SK-N-SH (cell line): Measurements from ENCODE around the gene SMYD3. TPM values are rescaled to one million over a fixed set of nuclear protein-coding genes. Genes with fewer than 3 reads are reported as not detected.

ENCODE experiments used
- CTCF ChIA-PET: fragments of 300-600, 350-600 bp; formaldehyde crosslinking; extraction: SDS; loops from one replicate; lab custom pipeline; 2021; lab: Yijun Ruan, JAX
- POLR2A ChIA-PET: fragments of 350-600 bp; sonication (Branson Sonifier 250); formaldehyde crosslinking; extraction: SDS; loops from one replicate; lab custom pipeline; 2020; ENCODE audit warnings: antibody characterized with exemption, inconsistent platforms; lab: Yijun Ruan, JAX
- DNase-seq: peaks from one replicate; pipeline ENCODE4 v3.0.0; 2012
- H2AFZ ChIP-seq: fragments of 200-600 bp; sonication (generic); 2 replicates; pipeline ENCODE4 v1.8.1; 2016; ENCODE audit warnings: antibody characterized with exemption, mild to moderate bottlenecking, low read depth
- H3F3A ChIP-seq: fragments of 200-600 bp; sonication (generic); replicated peaks from 2 replicates; pipeline ENCODE3; 2016; ENCODE audit warnings: antibody characterized with exemption, mild to moderate bottlenecking; ENCODE audit not compliant: insufficient read depth
- H3K27ac ChIP-seq, 2 experiments: fragments of 200-500 bp in 1 of 2; fragments of 200-600 bp in 1 of 2; sonication (Bioruptor generic) in 1 of 2; sonication (generic), shearing (Covaris generic) in 1 of 2; 2 replicates each; pipeline versions ENCODE4 v1.5.1 to v1.6.1; 2014 to 2016; ENCODE audit warnings: low read depth in 2 of 2, inconsistent platforms in 1 of 2, low read length in 1 of 2, mild to moderate bottlenecking in 1 of 2, mixed read lengths in 1 of 2
- H3K27me3 ChIP-seq: fragments of 200-600 bp; sonication (generic), shearing (Covaris generic); 2 replicates; pipeline ENCODE4 v1.6.1; 2016; ENCODE audit warnings: mixed run types; ENCODE audit not compliant: insufficient read depth
- H3K36me3 ChIP-seq, 2 experiments: fragments of 200-500 bp in 1 of 2; fragments of 200-600 bp in 1 of 2; sonication (Bioruptor generic) in 1 of 2; sonication (generic) in 1 of 2; replicated peaks in 1 of 2; 2 replicates each; pipeline versions ENCODE3 to v1.5.1; 2014 to 2016; ENCODE audit warnings: low read length in 1 of 2, mild to moderate bottlenecking in 1 of 2; ENCODE audit not compliant: insufficient read depth in 2 of 2, control insufficient read depth in 1 of 2
- H3K4me1 ChIP-seq, 2 experiments: fragments of 200-500 bp in 1 of 2; fragments of 200-600 bp in 1 of 2; sonication (Bioruptor generic) in 1 of 2; sonication (generic), shearing (Covaris generic) in 1 of 2; 2 replicates each; pipeline versions ENCODE4 v1.5.1 to v1.6.1; 2014 to 2016; ENCODE audit warnings: low read depth in 1 of 2, low read length in 1 of 2, mixed run types in 1 of 2; ENCODE audit not compliant: insufficient read depth in 2 of 2, control insufficient read depth in 1 of 2
- H3K4me2 ChIP-seq: fragments of 200-600 bp; sonication (generic), shearing (Covaris generic); 2 replicates; pipeline ENCODE4 v1.6.1; 2017; ENCODE audit warnings: mixed run types
- H3K4me3 ChIP-seq, 2 experiments: fragments of 200-500 bp in 1 of 2; fragments of 200-600 bp in 1 of 2; sonication (Bioruptor generic) in 1 of 2; sonication (generic), shearing (Covaris generic) in 1 of 2; 2 replicates each; pipeline versions ENCODE4 v1.5.1 to v1.8.1; 2014 to 2016; ENCODE audit warnings: low read depth in 2 of 2, inconsistent platforms in 1 of 2, low read length in 1 of 2, mild to moderate bottlenecking in 1 of 2, mixed read lengths in 1 of 2, moderate library complexity in 1 of 2
- H3K79me2 ChIP-seq: fragments of 200-600 bp; sonication (generic); 2 replicates; pipeline ENCODE4 v1.8.1; 2017; ENCODE audit warnings: mild to moderate bottlenecking; ENCODE audit not compliant: insufficient read depth
- H3K9ac ChIP-seq: fragments of 200-600 bp; sonication (generic); 2 replicates; pipeline ENCODE4 v1.6.1; 2017; ENCODE audit warnings: mixed run types
- H3K9me2 ChIP-seq: fragments of 200-600 bp; sonication (generic); 2 replicates; pipeline ENCODE4 v1.6.1; 2017; ENCODE audit warnings: mixed run types
- H3K9me3 ChIP-seq: fragments of 200-600 bp; sonication (generic); 2 replicates; pipeline ENCODE4 v1.6.1; 2017; ENCODE audit warnings: mixed run types, mild to moderate bottlenecking, moderate library complexity
- H4K20me1 ChIP-seq: fragments of 200-600 bp; sonication (generic); 2 replicates; pipeline ENCODE4 v1.6.1; 2017; ENCODE audit warnings: mild to moderate bottlenecking, mixed run types; ENCODE audit not compliant: insufficient read depth
- CHD2 ChIP-seq: fragments of 150-350 bp; IDR thresholded peaks from 2 replicates; pipeline ENCODE4 v1.6.1; 2018; ENCODE audit warnings: low read length; ENCODE audit not compliant: partially characterized antibody
- EZH2phosphoT487 ChIP-seq: fragments of 200-600 bp; sonication (generic); IDR thresholded peaks from 2 replicates; pipeline ENCODE4 v1.6.1; 2017; ENCODE audit warnings: low read depth, mixed run types, mild to moderate bottlenecking, antibody characterized with exemption, moderate library complexity, borderline replicate concordance
- FOXJ3 ChIP-seq: sonication (generic); formaldehyde crosslinking; IDR thresholded peaks from 2 replicates; pipeline ENCODE4 v1.5.1; 2020; ENCODE audit warnings: mild to moderate bottlenecking, missing genetic modification reagents
- FOXM1 ChIP-seq: IDR thresholded peaks from 2 replicates; pipeline ENCODE4 v1.4.0; 2012; ENCODE audit warnings: low read depth, mild to moderate bottlenecking
- IRF3 ChIP-seq: fragments of 150-350 bp; IDR thresholded peaks from 2 replicates; pipeline ENCODE4 v1.6.1; 2016; ENCODE audit warnings: mild to moderate bottlenecking, low read depth, low read length
- MAX ChIP-seq: IDR thresholded peaks from 2 replicates; pipeline ENCODE4 v1.4.0; 2012; ENCODE audit warnings: low read depth
- MEF2A ChIP-seq: IDR thresholded peaks from 2 replicates; pipeline ENCODE4 v1.4.0; 2012; ENCODE audit warnings: low read depth, borderline replicate concordance
- NRF1 ChIP-seq: IDR thresholded peaks from 2 replicates; pipeline ENCODE4 v1.6.1; 2012; ENCODE audit warnings: low read depth, mild to moderate bottlenecking, low read length
- POLR2AphosphoS5 ChIP-seq: IDR thresholded peaks from 2 replicates; pipeline ENCODE4 v1.6.1; 2012; ENCODE audit warnings: low read depth, low read length
- RAD21 ChIP-seq: IDR thresholded peaks from 2 replicates; pipeline ENCODE4 v1.6.1; 2012; ENCODE audit warnings: mild to moderate bottlenecking, low read length
- RXRA ChIP-seq: IDR thresholded peaks from 2 replicates; pipeline ENCODE4 v1.4.0; 2012; ENCODE audit warnings: low read depth, mild to moderate bottlenecking, borderline replicate concordance
- SMC3 ChIP-seq: IDR thresholded peaks from 2 replicates; pipeline ENCODE4 v1.6.1; 2012; ENCODE audit warnings: low read depth, low read length, improper control_type of control experiment
- TCF12 ChIP-seq: IDR thresholded peaks from 2 replicates; pipeline ENCODE4 v1.4.0; 2012
- TEAD4 ChIP-seq: IDR thresholded peaks from 2 replicates; pipeline ENCODE4 v1.4.0; 2012; ENCODE audit warnings: mild to moderate bottlenecking, borderline replicate concordance; ENCODE audit not compliant: insufficient read depth
- YY1 ChIP-seq: IDR thresholded peaks from 2 replicates; pipeline ENCODE4 v1.4.0; 2012; ENCODE audit warnings: low read depth, mild to moderate bottlenecking
- WGBS: methylation state at CpG from one replicate; pipeline ENCODE4 v1.1.6; 2017; ENCODE audit warnings: low lambda C conversion rate; 5-methylcytosine and 5-hydroxymethylcytosine counted together
- polyA plus RNA-seq, 3 experiments: library from polyadenylated mRNA; depleted of rRNA; stranded (reverse); fragments of >200 nt; gene quantifications; 2 replicates each; pipeline ENCODE4 v1.2.3, GENCODE V29; 2012

Gene SMYD3
- polyA plus RNA-seq, 1 of the 3 experiments (the other 2 are of a cell fraction): 31.4 TPM

- no peak for TF ChIP-seq IRF3
- no peak for TF ChIP-seq MAX
- TF ChIP-seq CHD2: no peak
- no peak for TF ChIP-seq NRF1
- no peak for TF ChIP-seq TCF12
- no peak for TF ChIP-seq SMC3
- no peak for TF ChIP-seq POLR2AphosphoS5
- no peak for TF ChIP-seq RAD21
- TF ChIP-seq FOXM1: no peak
Observed at GRCh38 chr1:246165826-246166709, 341.0 kb downstream of the SMYD3 start (continued).

GRCh38 chr1:246164764-246165163, 342.3 kb downstream of the SMYD3 start:
- Histone ChIP-seq H3K27ac (no peak overlapping the region), H3K9me2 (no peaks in the 10 kb centered on the region), H3K4me3 (no peak overlapping the region), H4K20me1 (no peaks in the 10 kb centered on the region)
- POLR2A ChIA-PET: no interaction called here
- no peak for DNase-seq
- TF ChIP-seq POLR2AphosphoS5 (no peak), RXRA (no peak), FOXM1 (no peak), YY1 (no peak), TEAD4 (no peak), EZH2phosphoT487 (no peak), MEF2A (no peak), MAX (no peak), FOXJ3 (CRISPR knock-in tag) (no peak)
- TF ChIP-seq, all 33 proteins: peak for 0
- Histone ChIP-seq H3K27me3 (no peaks in the 10 kb centered on the region), H2AFZ (no peak overlapping the region), H3K4me2 (no peak overlapping the region), H3K79me2 (no peaks in the 10 kb centered on the region), H3F3A (no peaks in the 10 kb centered on the region), H3K9ac (no peak overlapping the region), H3K9me3 (no peaks in the 10 kb centered on the region), H3K4me1 (peaks cover 0 to 3% of the 10 kb centered on the region in 2 experiments; a peak in 2 of 4 replicates), H3K36me3 (no peaks in the 10 kb centered on the region)
- CTCF ChIA-PET: no interaction called here
- whole genome bisulfite sequencing: 97% methylated on average over 9 of the region's 9 CpGs
